GM19372 (cell line): Measurements from ENCODE around the gene SDF4.

Experiments used
- ATAC-seq: cut with Tn5 transposase; IDR thresholded peaks from one replicate; pipeline ENCODE4 v1.9.1; 2021; ENCODE audit warnings: mild to moderate bottlenecking, low read depth, moderate library complexity; ENCODE audit not compliant: unreplicated experiment

The SDF4 gene

DNA sequence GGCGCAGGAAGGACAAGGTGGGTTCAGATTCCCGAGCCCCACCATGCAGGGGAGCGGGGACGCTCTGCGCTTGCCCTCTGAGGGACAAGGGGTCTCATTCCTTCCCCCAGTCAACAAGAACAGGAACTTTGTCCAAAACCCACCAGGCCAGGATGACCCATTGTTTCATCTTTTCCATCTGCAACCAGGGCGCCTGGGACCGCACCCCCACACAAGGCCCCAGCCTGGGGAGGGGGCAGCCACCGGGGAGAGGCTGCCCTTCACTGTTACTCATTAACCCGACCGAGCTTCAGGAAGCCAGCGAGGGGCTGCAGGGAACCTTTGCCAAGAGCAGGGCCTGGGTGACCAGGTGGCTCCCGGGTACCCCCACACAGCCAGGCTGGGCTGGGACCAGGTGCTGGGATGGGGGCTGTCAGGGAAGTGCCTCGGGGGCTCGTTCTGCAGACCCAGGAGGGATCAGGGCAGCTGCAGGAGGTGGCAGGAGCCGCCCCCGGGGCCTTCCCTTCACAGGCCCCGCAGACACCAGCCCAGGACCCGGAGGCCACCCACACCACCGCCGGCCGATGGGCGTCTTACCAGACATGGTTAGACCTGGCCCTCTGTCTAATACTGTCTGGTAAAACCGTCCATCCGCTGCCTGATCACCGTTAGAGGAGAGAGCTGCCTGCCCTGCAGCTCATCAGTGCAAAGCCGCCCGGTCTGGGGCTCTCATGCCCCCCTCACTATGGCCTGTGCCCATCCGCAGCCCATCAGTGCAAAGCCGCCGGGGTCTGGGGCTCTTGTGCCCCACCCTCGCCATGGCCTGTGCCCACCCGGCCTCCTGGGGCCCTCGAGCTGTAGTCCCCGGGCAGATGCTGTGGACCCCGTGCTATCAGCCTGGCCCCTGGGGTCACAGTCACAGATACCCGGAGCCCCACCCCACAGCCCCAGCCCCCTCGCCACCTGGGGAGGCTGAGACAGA lies 63.1 kb downstream of the SDF4 start:
- no peak for ATAC-seq

DNA sequence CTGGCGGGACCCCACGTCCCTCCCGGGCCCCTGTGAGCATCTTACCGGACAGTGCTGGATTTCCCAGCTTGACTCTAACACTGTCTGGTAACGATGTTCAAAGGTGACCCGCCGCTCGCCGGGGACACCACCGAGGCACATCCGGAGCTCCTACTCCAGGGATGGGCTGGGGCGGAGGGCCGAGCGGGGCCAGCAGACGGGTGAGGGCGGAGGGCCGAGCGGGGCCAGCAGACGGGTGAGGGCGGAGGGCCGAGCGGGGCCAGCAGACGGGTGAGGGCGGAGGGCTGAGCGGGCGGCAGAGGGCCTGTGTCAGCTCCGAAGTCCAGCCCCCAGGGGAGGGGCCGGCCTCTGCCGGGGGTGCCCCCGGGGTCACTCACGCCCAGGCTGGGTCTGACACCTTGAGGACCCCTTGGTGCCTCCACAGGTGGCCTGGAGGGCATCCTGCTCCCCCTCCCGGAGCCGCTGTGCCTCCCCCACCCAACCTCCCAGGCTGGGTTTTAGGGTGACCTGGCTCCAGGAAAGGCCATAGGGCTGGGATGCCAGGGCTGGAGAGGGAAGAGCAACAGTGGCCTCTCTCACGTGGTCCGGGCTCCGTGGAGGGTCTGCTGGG lies 63.9 kb downstream of the SDF4 start:
- no peak for ATAC-seq

GRCh38 chr1:1167398-1167821 lies 64.4 kb downstream of the SDF4 start:
- ATAC-seq = no peak
